SK-N-SH (cell line): ENCODE measurements around the gene TACR2.

Experiments
- ELF1 ChIP-seq: IDR thresholded peaks from 2 replicates; pipeline ENCODE4 v1.4.0; 2012
- FOSL2 ChIP-seq: IDR thresholded peaks from 2 replicates; pipeline ENCODE4 v1.4.0; 2012; ENCODE audit warnings: low read depth, mild to moderate bottlenecking, moderate library complexity, borderline replicate concordance
- JUND ChIP-seq: IDR thresholded peaks from 2 replicates; pipeline ENCODE4 v1.4.0; 2012
- NFIC ChIP-seq: IDR thresholded peaks from 2 replicates; pipeline ENCODE4 v1.4.0; 2012; ENCODE audit warnings: borderline replicate concordance
- POLR2AphosphoS5 ChIP-seq: IDR thresholded peaks from 2 replicates; pipeline ENCODE4 v1.6.1; 2012; ENCODE audit warnings: low read depth, low read length
- SMC3 ChIP-seq: IDR thresholded peaks from 2 replicates; pipeline ENCODE4 v1.6.1; 2012; ENCODE audit warnings: low read depth, low read length, improper control_type of control experiment
- YY1 ChIP-seq: IDR thresholded peaks from 2 replicates; pipeline ENCODE4 v1.4.0; 2012; ENCODE audit warnings: low read depth, mild to moderate bottlenecking
- TF ChIP-seq, protein P1 (sequence below): IDR thresholded peaks from 2 replicates; pipeline ENCODE4; 2012
- TF ChIP-seq, protein P2 (sequence below): fragments of 200-600 bp; sonication (generic); IDR thresholded peaks from 2 replicates; pipeline ENCODE4 v1.6.1; 2017; ENCODE audit warnings: antibody characterized with exemption, mild to moderate bottlenecking, moderate library complexity
- TF ChIP-seq, protein P3 (sequence below): IDR thresholded peaks from 2 replicates; pipeline ENCODE4 v1.4.0; 2012; ENCODE audit warnings: low read depth

DNA sequence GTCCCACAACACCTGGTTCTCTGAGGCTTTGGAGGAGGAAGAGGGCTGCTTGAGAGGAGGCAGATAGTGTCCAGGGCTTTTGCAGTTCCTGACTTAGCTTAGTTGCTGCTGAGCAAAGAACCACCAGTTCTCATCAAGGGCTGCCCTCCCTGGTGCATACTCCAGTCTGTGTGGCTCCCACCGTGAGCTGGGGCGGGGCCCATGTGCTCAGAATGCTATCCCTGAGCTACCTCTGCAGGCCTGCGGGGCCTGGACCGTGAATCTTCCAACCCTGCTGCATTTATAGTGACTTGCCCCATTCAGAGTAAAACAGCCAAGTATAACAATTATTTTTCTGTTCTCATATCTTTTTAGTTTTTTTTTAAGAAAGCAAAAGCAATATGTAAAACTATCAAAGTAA, 49.2 kb downstream of the TACR2 start:
- TF ChIP-seq ELF1 (no peak), SMC3 (no peak), NFIC (no peak), JUND (no peak), POLR2AphosphoS5 (no peak), YY1 (no peak), FOSL2 (no peak)
- TF ChIP-seq, protein P1, sequence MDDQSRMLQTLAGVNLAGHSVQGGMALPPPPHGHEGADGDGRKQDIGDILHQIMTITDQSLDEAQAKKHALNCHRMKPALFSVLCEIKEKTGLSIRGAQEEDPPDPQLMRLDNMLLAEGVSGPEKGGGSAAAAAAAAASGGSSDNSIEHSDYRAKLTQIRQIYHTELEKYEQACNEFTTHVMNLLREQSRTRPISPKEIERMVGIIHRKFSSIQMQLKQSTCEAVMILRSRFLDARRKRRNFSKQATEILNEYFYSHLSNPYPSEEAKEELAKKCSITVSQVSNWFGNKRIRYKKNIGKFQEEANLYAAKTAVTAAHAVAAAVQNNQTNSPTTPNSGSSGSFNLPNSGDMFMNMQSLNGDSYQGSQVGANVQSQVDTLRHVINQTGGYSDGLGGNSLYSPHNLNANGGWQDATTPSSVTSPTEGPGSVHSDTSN, result no peak
- TF ChIP-seq, protein P2, sequence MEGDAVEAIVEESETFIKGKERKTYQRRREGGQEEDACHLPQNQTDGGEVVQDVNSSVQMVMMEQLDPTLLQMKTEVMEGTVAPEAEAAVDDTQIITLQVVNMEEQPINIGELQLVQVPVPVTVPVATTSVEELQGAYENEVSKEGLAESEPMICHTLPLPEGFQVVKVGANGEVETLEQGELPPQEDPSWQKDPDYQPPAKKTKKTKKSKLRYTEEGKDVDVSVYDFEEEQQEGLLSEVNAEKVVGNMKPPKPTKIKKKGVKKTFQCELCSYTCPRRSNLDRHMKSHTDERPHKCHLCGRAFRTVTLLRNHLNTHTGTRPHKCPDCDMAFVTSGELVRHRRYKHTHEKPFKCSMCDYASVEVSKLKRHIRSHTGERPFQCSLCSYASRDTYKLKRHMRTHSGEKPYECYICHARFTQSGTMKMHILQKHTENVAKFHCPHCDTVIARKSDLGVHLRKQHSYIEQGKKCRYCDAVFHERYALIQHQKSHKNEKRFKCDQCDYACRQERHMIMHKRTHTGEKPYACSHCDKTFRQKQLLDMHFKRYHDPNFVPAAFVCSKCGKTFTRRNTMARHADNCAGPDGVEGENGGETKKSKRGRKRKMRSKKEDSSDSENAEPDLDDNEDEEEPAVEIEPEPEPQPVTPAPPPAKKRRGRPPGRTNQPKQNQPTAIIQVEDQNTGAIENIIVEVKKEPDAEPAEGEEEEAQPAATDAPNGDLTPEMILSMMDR, result no peak
- TF ChIP-seq, protein P3, sequence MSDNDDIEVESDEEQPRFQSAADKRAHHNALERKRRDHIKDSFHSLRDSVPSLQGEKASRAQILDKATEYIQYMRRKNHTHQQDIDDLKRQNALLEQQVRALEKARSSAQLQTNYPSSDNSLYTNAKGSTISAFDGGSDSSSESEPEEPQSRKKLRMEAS, result no peak
